Coronary artery (tissue), 2 donors: ENCODE data around the gene KCTD21.
A peak's percentile ranks its signal among the peaks of the same experiment; 100 is the strongest.

Source experiments
- DNase-seq: peaks from one replicate; pipeline ENCODE4 v3.0.0-alpha.2; 2017; ENCODE audit warnings: low spot score
- H3K27ac ChIP-seq, 2 donors: fragments of 200-600 bp; sonication (generic); one replicate each; pipeline ENCODE4 v1.5.1; 2016 to 2019
- H3K4me3 ChIP-seq: fragments of 200-600 bp; sonication (generic); 2 replicates; pipeline ENCODE4 v1.5.1; 2016; ENCODE audit warnings: mild to moderate bottlenecking, moderate library complexity
- TF ChIP-seq, protein P1 (sequence below): fragments of 200-600 bp; sonication (generic); IDR thresholded peaks from one replicate; pipeline ENCODE4 v1.5.1; 2019; ENCODE audit warnings: antibody characterized with exemption

The KCTD21 gene

DNA sequence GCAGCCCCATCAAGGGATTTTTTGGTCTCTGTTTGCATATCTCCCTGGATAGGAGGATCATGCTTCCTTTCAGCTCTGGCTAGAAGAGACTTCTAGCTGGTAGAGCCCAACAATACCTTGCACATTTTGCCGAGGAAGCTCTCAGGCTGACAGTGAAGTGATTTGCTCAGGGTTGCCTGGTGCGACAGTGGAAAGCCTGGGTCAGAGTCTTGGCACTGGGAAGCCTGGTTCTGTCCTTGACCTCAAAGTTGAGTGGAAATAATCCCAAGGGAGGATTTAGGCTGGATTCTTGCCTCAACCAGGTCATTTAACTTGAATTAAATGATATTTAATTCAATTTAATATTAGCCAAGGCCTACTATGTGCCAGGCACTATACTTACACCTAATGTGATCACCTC, 24.6 kb downstream of the KCTD21 start:
- Histone ChIP-seq H3K27ac (peak overlapping the region; percentile 43 to 72), H3K4me3 (no peak overlapping the region)
- no peak for DNase-seq
- TF ChIP-seq, protein P1, sequence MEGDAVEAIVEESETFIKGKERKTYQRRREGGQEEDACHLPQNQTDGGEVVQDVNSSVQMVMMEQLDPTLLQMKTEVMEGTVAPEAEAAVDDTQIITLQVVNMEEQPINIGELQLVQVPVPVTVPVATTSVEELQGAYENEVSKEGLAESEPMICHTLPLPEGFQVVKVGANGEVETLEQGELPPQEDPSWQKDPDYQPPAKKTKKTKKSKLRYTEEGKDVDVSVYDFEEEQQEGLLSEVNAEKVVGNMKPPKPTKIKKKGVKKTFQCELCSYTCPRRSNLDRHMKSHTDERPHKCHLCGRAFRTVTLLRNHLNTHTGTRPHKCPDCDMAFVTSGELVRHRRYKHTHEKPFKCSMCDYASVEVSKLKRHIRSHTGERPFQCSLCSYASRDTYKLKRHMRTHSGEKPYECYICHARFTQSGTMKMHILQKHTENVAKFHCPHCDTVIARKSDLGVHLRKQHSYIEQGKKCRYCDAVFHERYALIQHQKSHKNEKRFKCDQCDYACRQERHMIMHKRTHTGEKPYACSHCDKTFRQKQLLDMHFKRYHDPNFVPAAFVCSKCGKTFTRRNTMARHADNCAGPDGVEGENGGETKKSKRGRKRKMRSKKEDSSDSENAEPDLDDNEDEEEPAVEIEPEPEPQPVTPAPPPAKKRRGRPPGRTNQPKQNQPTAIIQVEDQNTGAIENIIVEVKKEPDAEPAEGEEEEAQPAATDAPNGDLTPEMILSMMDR = no peak

DNA sequence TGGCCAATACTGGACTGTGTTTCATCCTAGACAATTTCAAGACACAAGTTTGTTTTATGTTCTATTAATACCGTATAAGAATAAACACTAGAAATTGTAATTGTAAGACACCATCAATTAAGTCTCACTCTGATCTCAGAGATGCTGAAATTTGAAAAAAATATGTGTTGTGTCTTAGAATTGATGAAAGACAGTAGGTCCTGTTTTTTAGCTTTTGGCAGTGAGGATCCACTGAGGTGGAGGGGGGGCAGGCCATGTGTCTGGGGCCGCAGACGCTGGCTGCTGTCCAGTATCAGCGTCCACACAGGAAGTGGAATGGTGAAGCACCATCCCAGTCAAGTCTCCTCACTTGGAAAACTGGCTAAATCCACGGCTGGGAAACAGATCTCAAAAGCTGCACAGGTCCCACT, 26.5 kb downstream of the KCTD21 start:
- no peak for DNase-seq
- no peak overlapping the region for H3K4me3 ChIP-seq

DNA sequence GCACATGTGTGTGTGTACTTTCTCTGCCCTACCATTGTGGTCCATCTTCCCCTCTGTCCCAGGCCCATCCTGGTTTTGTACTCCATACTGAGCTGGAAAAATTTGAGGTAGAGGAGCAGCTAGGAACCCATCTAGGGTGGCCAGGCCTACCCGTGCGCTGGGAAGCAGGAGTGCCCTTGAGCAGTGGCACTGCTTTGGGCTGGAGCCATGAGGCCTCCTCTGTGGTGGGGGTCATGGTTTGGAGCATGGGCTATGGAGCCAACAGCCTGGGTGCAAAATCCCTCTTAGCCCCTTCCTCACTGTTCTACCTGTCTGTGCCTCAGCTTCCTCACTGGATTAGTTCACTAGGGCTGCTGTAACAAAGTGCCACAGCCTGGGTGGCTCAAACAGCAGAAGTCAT, 27.1 kb downstream of the KCTD21 start:
- H3K27ac ChIP-seq = peak overlapping the region; percentile 69 to 73
- TF ChIP-seq, protein P1 = no peak
- no peak for DNase-seq

More for the DNA sequence above, 26.5 kb downstream of the KCTD21 start:
- TF ChIP-seq, protein P1 = no peak
- peak overlapping the region; percentile 69 to 73 for H3K27ac ChIP-seq

GRCh38 chr11:78160557-78160956, 27.9 kb downstream of the KCTD21 start:
- Histone ChIP-seq H3K27ac (peak overlapping the region; percentile 69 to 73), H3K4me3 (no peak overlapping the region)
- no peak for DNase-seq
- TF ChIP-seq, protein P1 = no peak

More for the DNA sequence above, 27.1 kb downstream of the KCTD21 start:
- no peak overlapping the region for H3K4me3 ChIP-seq

DNA sequence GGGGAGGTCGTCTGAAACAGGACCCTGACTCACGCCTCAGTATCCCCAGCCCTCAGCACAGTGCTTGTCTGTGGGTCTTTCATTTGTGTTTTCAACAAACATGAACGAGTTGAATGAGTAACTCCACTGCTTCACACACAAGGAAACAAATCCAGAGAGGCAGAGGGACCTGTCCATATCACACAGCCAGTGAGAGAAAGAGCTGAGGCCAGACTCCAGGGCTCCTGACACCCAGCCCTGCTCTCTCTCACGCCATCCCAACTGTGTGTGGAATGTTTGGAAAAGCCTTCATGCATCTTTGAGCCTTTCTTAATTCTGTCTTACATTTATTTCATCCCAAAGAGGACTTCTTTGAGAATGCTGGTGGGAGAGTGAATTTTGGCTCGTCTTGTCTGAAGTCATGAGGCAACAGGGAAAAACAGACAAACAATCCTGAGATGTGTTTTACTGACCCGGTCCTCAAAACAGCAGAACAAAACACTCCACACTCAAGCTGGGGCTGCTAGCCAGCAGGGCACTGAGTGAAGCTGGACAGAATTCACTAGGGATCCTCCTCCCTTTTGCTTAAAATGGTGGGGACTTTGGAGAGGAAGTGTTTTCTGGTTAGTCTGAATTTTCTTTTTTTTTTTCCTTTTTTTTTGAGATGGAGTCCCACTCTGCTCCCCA, 29.3 kb downstream of the KCTD21 start:
- Histone ChIP-seq H3K4me3 (no peak overlapping the region), H3K27ac (peak overlapping the region; percentile 69 to 73)
- TF ChIP-seq, protein P1 = no peak
- no peak for DNase-seq

DNA sequence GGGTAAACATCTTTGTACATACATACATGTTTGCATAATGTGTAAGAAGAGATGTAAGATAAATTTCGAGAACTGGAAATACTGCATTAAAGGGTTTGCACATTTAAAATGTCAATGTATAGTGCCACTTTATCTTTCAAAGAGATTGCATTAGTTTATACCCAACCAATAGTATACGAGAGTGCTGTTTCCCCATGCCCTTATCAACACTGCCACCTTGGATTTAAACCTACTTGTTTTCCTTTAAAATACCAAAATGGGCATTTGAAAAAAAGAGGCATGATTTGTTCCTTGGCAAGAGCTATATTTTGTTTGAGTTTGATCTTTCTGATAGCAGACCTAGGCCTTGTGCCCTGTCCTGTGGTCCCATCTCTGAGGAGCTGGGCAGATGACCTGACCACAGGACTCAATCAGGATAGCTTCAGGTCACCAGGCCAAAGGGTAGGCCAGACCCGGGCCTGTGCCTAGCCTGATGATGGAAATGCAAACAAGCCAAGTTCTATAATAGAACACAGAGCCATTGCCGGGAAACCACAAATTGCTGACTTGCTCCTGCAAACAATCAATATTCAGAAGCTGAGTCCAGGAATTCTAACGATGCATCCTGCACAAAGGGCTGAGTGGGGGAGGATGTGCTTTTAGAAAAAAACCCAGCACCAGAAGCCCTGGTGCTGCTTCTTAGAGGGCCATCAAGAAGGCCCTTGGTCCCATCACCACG, 32.1 kb downstream of the KCTD21 start:
- TF ChIP-seq, protein P1 = no peak

DNA sequence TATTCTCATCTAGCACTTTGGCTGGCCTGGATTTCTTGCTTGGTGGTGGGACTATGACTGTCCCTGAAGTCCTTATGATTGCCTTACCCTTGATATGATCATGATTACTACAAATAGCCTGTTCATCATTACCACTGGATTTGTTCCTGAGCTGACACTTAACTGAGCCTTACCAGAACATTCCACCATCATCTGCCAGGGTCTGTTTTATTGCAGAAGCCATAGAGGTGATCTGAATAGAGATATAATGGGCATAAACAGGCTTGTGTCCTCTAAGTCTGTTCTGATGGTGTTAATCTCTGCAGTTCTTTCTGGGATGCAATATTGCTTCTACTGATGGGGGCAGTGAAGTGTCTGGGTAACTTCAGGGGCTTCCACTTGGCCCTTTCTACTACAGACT, 36.6 kb downstream of the KCTD21 start:
- Histone ChIP-seq H3K27ac (no peak overlapping the region), H3K4me3 (no peak overlapping the region)
- TF ChIP-seq, protein P1 = no peak
- no peak for DNase-seq

More for the DNA sequence above, 32.1 kb downstream of the KCTD21 start:
- Histone ChIP-seq H3K4me3 (no peak overlapping the region), H3K27ac (peak overlapping the region in 1 of 2 donors; percentile 29)
- no peak for DNase-seq
